Measurements from ENCODE around the gene CDHR2. TPM values are rescaled to one million over a fixed set of nuclear protein-coding genes. Genes with fewer than 3 reads are reported as not detected.

Gene CDHR2
- total RNA-seq, 4 donors from 2014 or later: not detected

DNA sequence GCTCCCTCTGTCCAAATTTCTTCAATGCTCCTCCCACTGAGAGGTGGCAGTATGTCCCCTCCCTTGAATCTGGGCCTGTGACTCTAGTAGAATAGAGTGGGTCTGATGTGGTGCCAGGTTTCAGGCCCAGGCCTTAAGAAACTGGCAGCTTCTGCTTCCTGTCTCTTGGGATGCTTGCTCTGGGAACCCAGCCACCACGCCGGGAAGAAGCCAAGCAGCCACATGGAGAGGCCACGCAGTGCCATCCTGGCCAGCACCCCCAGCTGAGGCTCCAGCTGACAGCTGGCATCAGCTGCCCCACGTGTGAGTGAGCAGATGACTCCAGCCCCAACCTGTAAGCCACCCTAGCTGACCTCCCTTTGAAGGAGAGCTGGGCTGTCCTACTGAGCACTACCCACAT is 90.8 kb downstream of the CDHR2 start:
- DNase-seq (ENCODE audit: low spot score) (no peak), ATAC-seq (ENCODE audit: low FRiP score) (no peak)
- TF ChIP-seq, protein P1, sequence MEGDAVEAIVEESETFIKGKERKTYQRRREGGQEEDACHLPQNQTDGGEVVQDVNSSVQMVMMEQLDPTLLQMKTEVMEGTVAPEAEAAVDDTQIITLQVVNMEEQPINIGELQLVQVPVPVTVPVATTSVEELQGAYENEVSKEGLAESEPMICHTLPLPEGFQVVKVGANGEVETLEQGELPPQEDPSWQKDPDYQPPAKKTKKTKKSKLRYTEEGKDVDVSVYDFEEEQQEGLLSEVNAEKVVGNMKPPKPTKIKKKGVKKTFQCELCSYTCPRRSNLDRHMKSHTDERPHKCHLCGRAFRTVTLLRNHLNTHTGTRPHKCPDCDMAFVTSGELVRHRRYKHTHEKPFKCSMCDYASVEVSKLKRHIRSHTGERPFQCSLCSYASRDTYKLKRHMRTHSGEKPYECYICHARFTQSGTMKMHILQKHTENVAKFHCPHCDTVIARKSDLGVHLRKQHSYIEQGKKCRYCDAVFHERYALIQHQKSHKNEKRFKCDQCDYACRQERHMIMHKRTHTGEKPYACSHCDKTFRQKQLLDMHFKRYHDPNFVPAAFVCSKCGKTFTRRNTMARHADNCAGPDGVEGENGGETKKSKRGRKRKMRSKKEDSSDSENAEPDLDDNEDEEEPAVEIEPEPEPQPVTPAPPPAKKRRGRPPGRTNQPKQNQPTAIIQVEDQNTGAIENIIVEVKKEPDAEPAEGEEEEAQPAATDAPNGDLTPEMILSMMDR (IDR thresholded peaks at IDR 0.05): no peak

DNA sequence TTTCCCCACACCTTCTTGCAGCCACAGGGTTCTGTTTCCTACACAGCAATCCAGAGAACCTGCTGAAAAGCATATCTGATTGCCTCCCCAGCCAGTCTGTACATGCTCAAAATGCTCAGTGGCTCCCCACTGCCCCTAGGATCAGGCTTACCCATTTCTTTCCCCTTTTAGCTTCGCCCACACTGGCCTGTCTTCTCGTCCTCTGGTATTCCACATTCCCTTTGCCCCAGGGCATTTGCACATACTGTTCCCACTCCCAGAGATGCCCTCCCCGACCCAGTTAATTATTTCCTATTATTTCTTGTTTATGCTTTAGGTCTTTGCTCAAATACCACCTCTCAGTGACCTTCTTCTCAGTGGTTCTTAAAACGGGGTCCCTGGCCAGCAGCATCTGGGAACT is 91.5 kb downstream of the CDHR2 start:
- TF ChIP-seq, protein P1 (IDR thresholded peaks at IDR 0.05): no peak
- no peak for ATAC-seq (ENCODE audit: low FRiP score)
- DNase-seq (ENCODE audit: low spot score): no peak

DNA sequence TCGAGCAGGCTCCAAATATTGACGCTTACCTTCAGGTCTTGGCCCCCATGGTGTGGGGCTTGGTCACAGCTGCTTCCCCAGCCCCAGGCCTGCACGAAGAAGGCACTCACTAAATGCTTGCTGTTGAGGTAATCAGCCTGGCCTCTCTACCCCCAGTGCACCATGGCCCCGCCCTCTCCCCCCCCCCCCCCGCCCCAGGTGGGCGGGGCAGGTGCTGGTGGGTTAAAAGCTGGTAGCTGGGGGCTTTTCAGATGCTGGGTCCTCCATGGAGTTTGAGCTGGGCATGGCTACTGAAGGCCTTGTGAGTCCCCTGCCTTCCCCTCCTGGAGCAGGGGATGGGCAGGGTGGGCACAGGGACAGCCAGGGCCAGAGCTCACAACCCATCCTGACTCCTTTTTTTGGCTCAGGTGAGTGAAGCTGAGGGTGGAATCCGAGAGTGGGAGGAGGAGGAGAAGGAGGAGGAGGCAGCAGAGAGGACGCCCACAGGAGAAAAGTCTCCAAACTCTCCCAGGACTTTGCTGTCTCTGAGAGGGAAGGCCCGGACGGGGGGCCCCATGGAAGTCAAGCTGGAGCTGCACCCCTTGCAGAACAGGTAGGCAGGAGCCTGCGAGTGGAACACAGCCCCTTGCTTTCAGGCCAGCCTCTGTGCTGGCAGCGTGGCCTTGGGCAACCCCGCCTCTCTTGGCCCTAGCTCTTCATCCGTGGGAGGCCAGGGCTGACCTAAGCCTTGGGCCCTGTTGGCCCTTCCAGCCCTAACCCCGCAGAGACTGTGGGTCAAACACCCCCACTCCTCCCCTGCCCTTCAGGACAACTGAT is 93.7 kb downstream of the CDHR2 start:
- no peak for DNase-seq (ENCODE audit: low spot score)
- TF ChIP-seq, protein P1 (IDR thresholded peaks at IDR 0.05): no peak
- ATAC-seq (ENCODE audit: low FRiP score): no peak

DNA sequence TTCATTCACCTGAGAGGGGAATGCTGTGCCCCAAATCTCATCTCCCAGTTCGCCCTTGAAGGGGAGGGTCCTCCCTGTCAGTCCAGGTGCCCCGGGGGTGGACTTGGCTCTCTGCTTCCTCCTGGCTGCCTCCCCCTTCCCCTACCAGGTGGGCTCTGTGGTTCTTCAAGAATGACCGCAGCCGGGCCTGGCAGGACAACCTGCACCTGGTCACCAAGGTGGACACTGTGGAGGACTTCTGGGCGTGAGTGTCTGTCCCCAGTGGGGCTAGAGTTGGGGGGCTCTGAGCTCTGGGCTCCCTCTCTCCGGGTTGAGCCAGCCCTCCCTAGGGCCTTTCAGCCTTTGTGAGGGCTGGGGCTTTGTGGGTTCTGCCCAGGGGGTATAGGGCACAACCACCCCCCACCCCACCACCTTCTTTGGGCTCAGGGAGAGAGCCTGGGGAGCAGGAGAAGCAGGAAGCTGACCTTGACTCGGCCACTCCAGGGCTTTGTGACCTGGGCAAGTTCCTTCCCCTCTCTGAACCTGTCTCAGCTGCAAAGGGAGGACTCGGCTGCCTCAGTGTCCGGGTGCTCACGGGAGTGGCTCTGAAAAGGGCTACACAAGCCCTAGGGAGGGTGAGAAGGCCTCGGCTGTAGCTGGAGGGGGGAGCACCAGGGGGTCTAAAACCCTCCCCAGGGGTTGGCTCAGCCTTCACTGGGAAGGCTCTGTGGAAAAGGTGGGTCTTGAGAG is 94.5 kb downstream of the CDHR2 start:
- DNase-seq (ENCODE audit: low spot score) (no peak), ATAC-seq (ENCODE audit: low FRiP score) (no peak)

DNA sequence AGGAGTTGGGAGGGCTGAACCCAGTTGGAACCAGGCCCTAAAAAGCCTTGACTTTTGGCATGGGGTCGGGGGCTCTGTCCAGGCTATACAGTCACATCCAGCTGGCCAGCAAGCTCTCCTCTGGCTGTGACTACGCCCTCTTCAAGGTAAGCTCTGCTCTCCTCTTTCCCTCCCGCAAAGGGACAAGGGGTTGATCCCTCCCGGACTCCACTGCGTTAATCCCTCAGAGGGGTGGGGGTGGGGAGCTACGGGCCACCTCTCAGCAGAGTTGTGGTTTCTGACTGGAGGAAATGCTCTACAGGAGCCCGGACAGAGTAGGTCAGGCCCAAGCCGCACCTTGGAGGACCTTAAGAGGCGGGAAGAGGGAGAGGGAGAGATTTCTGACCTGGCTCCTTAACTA is 95.2 kb downstream of the CDHR2 start:
- ATAC-seq (ENCODE audit: low FRiP score): no peak
- no peak for DNase-seq (ENCODE audit: low spot score)
- TF ChIP-seq, protein P1 (IDR thresholded peaks at IDR 0.05): no peak

More for the DNA sequence above, 94.5 kb downstream of the CDHR2 start:
- TF ChIP-seq, protein P1 (IDR thresholded peaks at IDR 0.05): no peak

DNA sequence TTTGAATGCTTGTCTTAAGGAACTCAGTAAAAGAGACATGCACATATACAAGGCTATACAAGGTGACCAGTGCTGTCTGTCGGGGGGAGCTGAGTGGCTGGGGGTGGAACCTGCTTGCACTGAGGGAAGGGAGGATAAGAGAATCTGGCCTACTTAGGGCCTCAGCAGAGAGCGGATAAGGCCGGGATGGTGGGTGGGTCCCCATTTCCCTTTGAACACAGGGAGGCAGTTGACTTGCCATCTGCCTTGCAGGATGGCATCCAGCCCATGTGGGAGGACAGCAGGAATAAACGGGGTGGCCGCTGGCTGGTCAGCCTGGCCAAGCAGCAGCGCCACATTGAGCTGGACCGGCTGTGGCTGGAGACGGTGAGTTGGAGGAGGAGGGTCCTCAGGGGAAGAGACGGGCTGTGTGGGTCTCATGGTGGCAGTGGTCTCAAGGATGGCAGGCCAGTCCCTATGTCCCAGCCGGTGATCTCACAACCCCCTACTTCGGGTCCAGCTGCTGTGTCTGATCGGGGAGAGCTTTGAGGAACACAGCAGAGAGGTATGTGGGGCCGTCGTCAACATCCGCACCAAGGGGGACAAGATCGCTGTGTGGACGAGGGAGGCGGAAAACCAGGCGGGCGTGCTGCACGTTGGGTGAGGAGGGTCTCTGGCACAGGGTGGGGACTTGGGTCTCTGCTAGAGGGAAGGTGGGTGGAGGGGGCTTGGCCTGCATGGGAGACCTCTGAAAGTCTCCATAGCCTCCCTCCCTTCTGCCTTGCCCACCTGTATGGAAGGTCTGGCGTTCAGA is 95.9 kb downstream of the CDHR2 start:
- TF ChIP-seq, protein P1 (IDR thresholded peaks at IDR 0.05): no peak
- no peak for DNase-seq (ENCODE audit: low spot score)
- no peak for ATAC-seq (ENCODE audit: low FRiP score)

Small RNA genes within 50 kb of the gene (small RNA-seq; reads per million reads assigned to genes)
- gene MIR4281 (not detected), gene RF00019 (not detected), gene RN7SL684P (not detected)

Other genes with a start within 250 kb of the CDHR2 start
- 100 to 1,000 TPM in 1 of 4 donors, 10 to 100 TPM in 3; 77.0 to 103 (median 85.6) TPM for gene KIAA1191, start 187.6 kb upstream of the CDHR2 start, total RNA-seq
- gene ARL10, start 183.9 kb upstream of the CDHR2 start, total RNA-seq: 10 to 100 TPM in 1 of 4 donors, 1 to 10 TPM in 3; 4.2 to 12.1 (median 6.7) TPM
- 10 to 100 TPM in 3 of 4 donors, 1 to 10 TPM in 1; 6.1 to 84.7 (median 24.3) TPM for gene NOP16, start 160.7 kb upstream of the CDHR2 start, total RNA-seq
- gene HIGD2A, start 160.6 kb upstream of the CDHR2 start, total RNA-seq: 100 to 1,000 TPM; 105 to 134 (median 116) TPM
- gene CLTB, start 132.8 kb upstream of the CDHR2 start, total RNA-seq: 100 to 1,000 TPM; 119 to 171 (median 128) TPM
- 10 to 100 TPM; 27.6 to 31.1 (median 27.8) TPM for gene FAF2, start 101.0 kb upstream of the CDHR2 start, total RNA-seq
- gene RNF44, start 11.9 kb upstream of the CDHR2 start, total RNA-seq: 10 to 100 TPM in 3 of 4 donors, 1 to 10 TPM in 1; 7.4 to 24.4 (median 10.8) TPM
- 1 to 10 TPM in 2 of 4 donors, under 1 TPM in 2; 0.37 to 1.9 (median 0.90) TPM for gene GPRIN1, start 60.8 kb downstream of the CDHR2 start, total RNA-seq
- gene SNCB, start 81.2 kb downstream of the CDHR2 start, total RNA-seq: not detected
- not detected for gene EIF4E1B, start 81.3 kb downstream of the CDHR2 start, total RNA-seq
- gene TSPAN17, start 98.1 kb downstream of the CDHR2 start, total RNA-seq: 10 to 100 TPM in 3 of 4 donors, 1 to 10 TPM in 1; 8.9 to 16.9 (median 15.1) TPM